SK-N-SH treated with all-trans-retinoic acid at 6 μM for 48 hours (cell line): ENCODE measurements around the gene TBX18.

Experiments
- ATAC-seq: fragments of 200-7000 bp; cut with Tn5 transposase; 3 replicates; pipeline ENCODE4 v1.9.1; 2020; ENCODE audit warnings: mild to moderate bottlenecking, moderate library complexity
- BACH2 ChIP-seq: fragments of 250-450 bp; sonication (Bioruptor Pico); IDR thresholded peaks from 2 replicates; pipeline ENCODE4 v1.9.0; 2021; ENCODE audit warnings: mild to moderate bottlenecking, borderline replicate concordance
- CREB5 ChIP-seq: fragments of 250-450 bp; sonication (Bioruptor Pico); IDR thresholded peaks from 2 replicates; pipeline ENCODE4 v1.5.1; 2020; ENCODE audit warnings: low read depth, mild to moderate bottlenecking, moderate library complexity
- CSDC2 ChIP-seq: fragments of 250-450 bp; sonication (Bioruptor Pico); IDR thresholded peaks from 2 replicates; pipeline ENCODE4 v1.5.0; 2020; ENCODE audit warnings: mild to moderate bottlenecking, moderate library complexity
- CSRNP3 ChIP-seq: fragments of 250-450 bp; sonication (Bioruptor Pico); IDR thresholded peaks from 2 replicates; pipeline ENCODE4 v1.5.1; 2021; ENCODE audit warnings: mild to moderate bottlenecking, moderate library complexity
- ESRRG ChIP-seq: fragments of 250-450 bp; sonication (Bioruptor Pico); IDR thresholded peaks from 2 replicates; pipeline ENCODE4 v1.6.1; 2021; ENCODE audit warnings: mild to moderate bottlenecking
- GLIS3 ChIP-seq: fragments of 250-450 bp; sonication (Bioruptor Pico); IDR thresholded peaks from 2 replicates; pipeline ENCODE4 v1.5.0; 2020; ENCODE audit warnings: mild to moderate bottlenecking, moderate library complexity
- OSR1 ChIP-seq: fragments of 250-450 bp; sonication (Bioruptor Pico); IDR thresholded peaks from 2 replicates; pipeline ENCODE4 v1.8.0; 2022; ENCODE audit warnings: moderate library complexity, mild to moderate bottlenecking, inconsistent platforms
- POU6F1 ChIP-seq: fragments of 250-450 bp; sonication (Bioruptor Pico); IDR thresholded peaks from 2 replicates; pipeline ENCODE4 v1.8.0; 2021; ENCODE audit warnings: low read depth, mild to moderate bottlenecking, moderate library complexity, borderline replicate concordance
- PPARA ChIP-seq: fragments of 250-450 bp; sonication (Bioruptor Pico); IDR thresholded peaks from 2 replicates; pipeline ENCODE4 v1.5.0; 2020; ENCODE audit warnings: mild to moderate bottlenecking, borderline replicate concordance
- RARB ChIP-seq: fragments of 250-450 bp; sonication (Bioruptor Pico); IDR thresholded peaks from 2 replicates; pipeline ENCODE4 v1.8.0; 2021; ENCODE audit warnings: mild to moderate bottlenecking, moderate library complexity
- SNAI2 ChIP-seq: fragments of 250-450 bp; sonication (Bioruptor Pico); IDR thresholded peaks from 2 replicates; pipeline ENCODE4 v1.5.0; 2020; ENCODE audit warnings: mild to moderate bottlenecking, moderate library complexity
- TCF4 ChIP-seq: fragments of 250-450 bp; sonication (Bioruptor Pico); IDR thresholded peaks from 2 replicates; pipeline ENCODE4 v1.8.0; 2021; ENCODE audit warnings: mild to moderate bottlenecking, moderate library complexity, borderline replicate concordance
- TSHZ2 ChIP-seq: fragments of 250-450 bp; sonication (Bioruptor Pico); IDR thresholded peaks from 2 replicates; pipeline ENCODE4 v1.5.0; 2020; ENCODE audit warnings: mild to moderate bottlenecking, moderate library complexity
- ZC3H10 ChIP-seq: fragments of 250-450 bp; sonication (Bioruptor Pico); IDR thresholded peaks from 2 replicates; pipeline ENCODE4 v1.5.1; 2021; ENCODE audit warnings: mild to moderate bottlenecking, moderate library complexity
- ZFP3 ChIP-seq: fragments of 250-450 bp; sonication (Bioruptor Pico); IDR thresholded peaks from 2 replicates; pipeline ENCODE4 v1.5.0; 2020; ENCODE audit warnings: mild to moderate bottlenecking, moderate library complexity
- ZFP30 ChIP-seq: fragments of 450-650 bp; formaldehyde crosslinking; IDR thresholded peaks from 2 replicates; pipeline ENCODE4 v1.5.0; 2022; ENCODE audit warnings: mild to moderate bottlenecking, moderate library complexity
- ZNF565 ChIP-seq: fragments of 450-650 bp; formaldehyde crosslinking; conservative IDR thresholded peaks from 2 replicates; pipeline ENCODE4 v1.5.0; 2020; ENCODE audit warnings: low read depth, mild to moderate bottlenecking, moderate library complexity
- ZNF70 ChIP-seq: fragments of 450-650 bp; formaldehyde crosslinking; IDR thresholded peaks from 2 replicates; pipeline ENCODE4 v1.5.0; 2020; ENCODE audit warnings: mild to moderate bottlenecking, moderate library complexity
- ZNF8 ChIP-seq: fragments of 450-650 bp; formaldehyde crosslinking; IDR thresholded peaks from 2 replicates; pipeline ENCODE4 v1.5.0; 2020; ENCODE audit warnings: mild to moderate bottlenecking, moderate library complexity

TBX18 gene

GRCh38 chr6:84771125-84771755, 6.8 kb upstream of the TBX18 start:
- no peak for ATAC-seq
- no peak for TF ChIP-seq POU6F1 (CRISPR knock-in tag)
- no peak for TF ChIP-seq CSRNP3 (CRISPR knock-in tag)
- no peak for TF ChIP-seq ZNF8
- no peak for TF ChIP-seq RARB (CRISPR knock-in tag)
- no peak for TF ChIP-seq CREB5 (CRISPR knock-in tag)
- no peak for TF ChIP-seq PPARA (CRISPR knock-in tag)

GRCh38 chr6:84770521-84770920, 6.1 kb upstream of the TBX18 start:
- no peak for ATAC-seq
- no peak for TF ChIP-seq RARB (CRISPR knock-in tag)
- no peak for TF ChIP-seq SNAI2 (CRISPR knock-in tag)
- TF ChIP-seq ZNF70 (CRISPR knock-in tag) = no peak
- TF ChIP-seq GLIS3 (CRISPR knock-in tag) = no peak
- TF ChIP-seq ZNF8 = no peak
- TF ChIP-seq ZFP3 (CRISPR knock-in tag) = no peak
- TF ChIP-seq ZC3H10 (CRISPR knock-in tag) = no peak
- no peak for TF ChIP-seq CREB5 (CRISPR knock-in tag)
- TF ChIP-seq OSR1 (CRISPR knock-in tag) = no peak
- TF ChIP-seq ZFP30 = no peak
- no peak for TF ChIP-seq TCF4 (CRISPR knock-in tag)
- TF ChIP-seq BACH2 (CRISPR knock-in tag) = no peak
- TF ChIP-seq POU6F1 (CRISPR knock-in tag) = no peak
- TF ChIP-seq ZNF565 (CRISPR knock-in tag) = no peak
- TF ChIP-seq ESRRG (CRISPR knock-in tag) = no peak
- TF ChIP-seq, all 23 proteins: peak for 0

GRCh38 chr6:84769306-84769705, 4.9 kb upstream of the TBX18 start:
- no peak for ATAC-seq
- TF ChIP-seq BACH2 (CRISPR knock-in tag) = no peak
- no peak for TF ChIP-seq TCF4 (CRISPR knock-in tag)
- TF ChIP-seq ZNF8 = no peak
- no peak for TF ChIP-seq ZC3H10 (CRISPR knock-in tag)
- TF ChIP-seq, all 23 proteins: peak for 0

GRCh38 chr6:84768442-84769174, 4.2 kb upstream of the TBX18 start:
- TF ChIP-seq POU6F1 (CRISPR knock-in tag) (no peak), CSDC2 (no peak), ZC3H10 (CRISPR knock-in tag) (no peak), GLIS3 (CRISPR knock-in tag) (no peak), PPARA (CRISPR knock-in tag) (no peak), TSHZ2 (CRISPR knock-in tag) (no peak), RARB (CRISPR knock-in tag) (no peak), BACH2 (CRISPR knock-in tag) (no peak)
- ATAC-seq = no peak
